GM21576 (cell line): Measurements from ENCODE around the gene DYNC2I2.
A peak's percentile ranks its signal among the peaks of the same experiment; 100 is the strongest.
"Not testable (repeated sequence)": the region's sequence is repeated elsewhere in the genome, so short reads cannot be mapped to it uniquely, and the experiment has no call there.

Experiments
- ATAC-seq: cut with Tn5 transposase; IDR thresholded peaks from one replicate; pipeline ENCODE4 v1.9.1; 2021; ENCODE audit warnings: mild to moderate bottlenecking, moderate library complexity; ENCODE audit not compliant: unreplicated experiment

DYNC2I2 gene

GRCh38 chr9:128656416-128657343 is at the start of gene DYNC2I2:
TSS of gene DYNC2I2 (minus strand) at chr9:128656847. CDS start at chr9:128656726, 121 bp downstream.
- peak; percentile 62 for ATAC-seq

GRCh38 chr9:128706045-128706444 is 49.4 kb upstream of the DYNC2I2 start:
- ATAC-seq, result no peak

GRCh38 chr9:128705051-128705965 is 48.7 kb upstream of the DYNC2I2 start:
- no peak for ATAC-seq

- no peak for ATAC-seq
These were observed 47.7 kb upstream of the DYNC2I2 start for GRCh38 chr9:128704356-128704670.

GRCh38 chr9:128703616-128704355 is 47.1 kb upstream of the DYNC2I2 start:
- no peak for ATAC-seq

- ATAC-seq, result no peak
These were observed 46.4 kb upstream of the DYNC2I2 start for GRCh38 chr9:128702949-128703615.

GRCh38 chr9:128702445-128702948 is 45.9 kb upstream of the DYNC2I2 start, which contains the start of gene PKN3:
TSS of gene PKN3 (plus strand) at chr9:128702503. CDS start at chr9:128702916, 413 bp downstream.
- peak; percentile 62 for ATAC-seq

- ATAC-seq, result no peak
These were observed 44.7 kb upstream of the DYNC2I2 start for GRCh38 chr9:128701227-128701854.

- ATAC-seq, result not testable (repeated sequence)
These were observed 42.6 kb upstream of the DYNC2I2 start for GRCh38 chr9:128699096-128699795.

- no peak for ATAC-seq
These were observed 40.5 kb upstream of the DYNC2I2 start for GRCh38 chr9:128696923-128697707.

GRCh38 chr9:128694344-128694743 is 37.7 kb upstream of the DYNC2I2 start:
- no peak for ATAC-seq

GRCh38 chr9:128693738-128694137 is 37.1 kb upstream of the DYNC2I2 start:
- ATAC-seq, result not testable (repeated sequence)

- no peak for ATAC-seq
These were observed 34.0 kb upstream of the DYNC2I2 start for GRCh38 chr9:128690684-128691034.

GRCh38 chr9:128689820-128690683 is 33.4 kb upstream of the DYNC2I2 start:
- ATAC-seq, result no peak

GRCh38 chr9:128689293-128689774 is 32.7 kb upstream of the DYNC2I2 start:
- ATAC-seq, result no peak

GRCh38 chr9:128688501-128689292 is 32.0 kb upstream of the DYNC2I2 start, which contains the start of gene SET:
TSS of gene SET (plus strand) at chr9:128689222. CDS start at chr9:128689583, 361 bp downstream.
- peak; percentile 57 for ATAC-seq
